Measurements from ENCODE around the gene SLC22A7.

Gene SLC22A7

GRCh38 chr6:43303751-43304331, 5.8 kb downstream of the SLC22A7 start:
- Mint-ChIP-seq H3K4me1 (peaks cover 3% of the 10 kb centered on the region), H3K9me3 (no peaks in the 10 kb centered on the region), H3K27ac (no peak overlapping the region), H3K36me3 (ENCODE audit: low read depth) (no peaks in the 10 kb centered on the region), H3K27me3 (ENCODE audit: low read depth) (peaks cover 26% of the 10 kb centered on the region), H3K4me3 (no peak overlapping the region)
- TF ChIP-seq CTCF (IDR thresholded peaks at IDR 0.05; ENCODE audit: unreplicated experiment in 3 of 3), result no peak

DNA sequence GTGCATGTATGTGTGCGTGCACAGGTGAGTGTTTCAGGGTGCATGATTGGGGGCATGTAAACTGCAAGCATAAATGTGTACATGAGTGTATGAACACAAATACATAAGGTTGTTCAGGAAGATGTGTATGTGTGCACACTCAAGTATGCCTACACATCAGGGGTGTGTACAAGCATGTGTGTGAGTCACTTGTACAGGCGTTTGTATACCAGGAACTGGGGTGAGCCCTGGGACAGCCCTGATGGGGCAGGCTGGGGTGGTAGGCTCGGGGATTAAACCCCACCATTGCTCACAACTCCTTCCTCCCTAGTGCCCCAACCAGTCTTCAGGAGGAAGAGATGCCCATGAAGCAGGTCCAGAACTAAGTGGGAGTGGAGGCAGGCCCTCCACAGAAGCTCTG, 6.3 kb downstream of the SLC22A7 start:
- no peak for TF ChIP-seq CTCF (IDR thresholded peaks at IDR 0.05; ENCODE audit: unreplicated experiment in 3 of 3)
- Mint-ChIP-seq H3K36me3 (ENCODE audit: low read depth) (no peaks in the 10 kb centered on the region), H3K27ac (no peak overlapping the region), H3K4me1 (peaks cover 5% of the 10 kb centered on the region), H3K4me3 (no peak overlapping the region), H3K27me3 (ENCODE audit: low read depth) (peaks cover 30% of the 10 kb centered on the region), H3K9me3 (no peaks in the 10 kb centered on the region)

- no peak for TF ChIP-seq CTCF (IDR thresholded peaks at IDR 0.05; ENCODE audit: unreplicated experiment in 3 of 3)
- no peaks in the 10 kb centered on the region for H3K9me3 Mint-ChIP-seq
- no peaks in the 10 kb centered on the region for H3K36me3 Mint-ChIP-seq (ENCODE audit: low read depth)
- peaks cover 32% of the 10 kb centered on the region for H3K27me3 Mint-ChIP-seq (ENCODE audit: low read depth)
- H3K4me3 Mint-ChIP-seq, result no peak overlapping the region
- no peak overlapping the region for H3K27ac Mint-ChIP-seq
- H3K4me1 Mint-ChIP-seq, result peaks cover 5% of the 10 kb centered on the region
These were observed 6.8 kb downstream of the SLC22A7 start for GRCh38 chr6:43304882-43305281.

- Mint-ChIP-seq H3K27ac (no peak overlapping the region), H3K4me1 (peaks cover 5% of the 10 kb centered on the region), H3K36me3 (ENCODE audit: low read depth) (no peaks in the 10 kb centered on the region), H3K27me3 (ENCODE audit: low read depth) (peaks cover 38% of the 10 kb centered on the region), H3K9me3 (no peaks in the 10 kb centered on the region), H3K4me3 (no peak overlapping the region)
- no peak for TF ChIP-seq CTCF (IDR thresholded peaks at IDR 0.05; ENCODE audit: unreplicated experiment in 3 of 3)
These were observed 8.0 kb downstream of the SLC22A7 start for GRCh38 chr6:43306086-43306485.

DNA sequence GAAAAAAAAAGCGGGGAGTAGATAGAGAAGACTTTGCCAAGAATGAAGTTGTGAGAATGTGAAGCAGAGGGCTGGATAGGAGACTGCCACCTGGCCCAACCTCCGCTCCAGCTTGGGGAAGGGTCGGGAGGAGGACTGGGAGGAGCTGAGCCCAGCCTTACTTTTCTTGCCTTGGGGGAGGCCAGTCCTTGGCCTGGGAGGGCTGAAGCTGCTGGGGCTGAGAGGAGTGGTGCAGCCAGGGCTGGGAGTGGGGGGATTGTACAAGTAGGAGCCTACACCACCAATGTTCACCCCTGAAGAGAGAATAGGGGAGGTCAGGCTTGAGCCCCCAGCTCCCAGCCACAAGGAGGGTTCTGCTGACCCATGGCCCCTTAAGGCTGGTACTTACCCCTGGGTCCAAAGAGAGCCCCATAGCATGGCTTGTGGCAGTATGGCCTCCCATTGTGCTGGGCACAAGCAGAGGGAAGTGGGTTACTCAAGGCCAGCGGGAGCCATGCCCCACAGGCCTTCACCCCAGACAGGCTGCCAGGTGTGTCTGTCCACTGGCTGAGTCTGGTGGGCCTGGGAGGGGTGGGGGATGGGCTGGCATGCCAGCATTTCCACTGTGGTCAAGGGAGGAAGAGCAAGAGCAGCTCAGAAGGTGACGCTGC, 9.5 kb downstream of the SLC22A7 start:
- no peak overlapping the region for H3K27ac Mint-ChIP-seq
- no peaks in the 10 kb centered on the region for H3K36me3 Mint-ChIP-seq (ENCODE audit: low read depth)
- TF ChIP-seq CTCF (IDR thresholded peaks at IDR 0.05; ENCODE audit: unreplicated experiment in 3 of 3), result no peak
- H3K9me3 Mint-ChIP-seq, result no peaks in the 10 kb centered on the region
- peaks cover 5% of the 10 kb centered on the region for H3K4me1 Mint-ChIP-seq
- H3K27me3 Mint-ChIP-seq (ENCODE audit: low read depth), result peaks cover 41% of the 10 kb centered on the region
- H3K4me3 Mint-ChIP-seq, result peak overlapping the region; percentile 8 to 50 (median 41)

Measured in nephron (organoid).